ENCODE results near the gene C4BPB.

DNA sequence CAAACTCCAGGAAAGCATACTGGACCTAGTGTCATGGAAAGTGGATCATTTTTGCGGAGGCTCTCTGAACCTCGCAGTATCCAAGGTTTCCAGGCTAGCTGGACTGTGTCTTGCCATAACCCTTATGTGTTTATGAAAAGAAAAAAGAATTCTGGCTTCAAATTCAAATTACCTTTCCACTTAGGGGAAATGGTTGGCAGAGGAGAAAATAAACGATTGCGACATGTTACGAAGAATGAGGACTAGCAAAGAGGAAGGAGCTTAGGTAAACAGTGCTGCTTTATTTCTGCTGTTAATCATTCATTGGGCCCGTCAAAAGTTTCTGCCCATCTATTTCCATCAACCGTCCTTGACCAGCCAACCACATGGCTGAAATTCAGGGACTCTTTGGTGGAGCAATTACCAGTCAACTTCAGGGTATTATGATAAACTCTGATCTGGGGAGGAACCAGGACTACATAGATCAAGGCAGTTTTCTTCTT, 15.3 kb downstream of the C4BPB start, which contains the start of gene C4BPA:
- TF ChIP-seq, protein P1, sequence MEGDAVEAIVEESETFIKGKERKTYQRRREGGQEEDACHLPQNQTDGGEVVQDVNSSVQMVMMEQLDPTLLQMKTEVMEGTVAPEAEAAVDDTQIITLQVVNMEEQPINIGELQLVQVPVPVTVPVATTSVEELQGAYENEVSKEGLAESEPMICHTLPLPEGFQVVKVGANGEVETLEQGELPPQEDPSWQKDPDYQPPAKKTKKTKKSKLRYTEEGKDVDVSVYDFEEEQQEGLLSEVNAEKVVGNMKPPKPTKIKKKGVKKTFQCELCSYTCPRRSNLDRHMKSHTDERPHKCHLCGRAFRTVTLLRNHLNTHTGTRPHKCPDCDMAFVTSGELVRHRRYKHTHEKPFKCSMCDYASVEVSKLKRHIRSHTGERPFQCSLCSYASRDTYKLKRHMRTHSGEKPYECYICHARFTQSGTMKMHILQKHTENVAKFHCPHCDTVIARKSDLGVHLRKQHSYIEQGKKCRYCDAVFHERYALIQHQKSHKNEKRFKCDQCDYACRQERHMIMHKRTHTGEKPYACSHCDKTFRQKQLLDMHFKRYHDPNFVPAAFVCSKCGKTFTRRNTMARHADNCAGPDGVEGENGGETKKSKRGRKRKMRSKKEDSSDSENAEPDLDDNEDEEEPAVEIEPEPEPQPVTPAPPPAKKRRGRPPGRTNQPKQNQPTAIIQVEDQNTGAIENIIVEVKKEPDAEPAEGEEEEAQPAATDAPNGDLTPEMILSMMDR (conservative IDR thresholded peaks at IDR 0.05): no peak
- no peak for TF ChIP-seq ZFX (IDR thresholded peaks at IDR 0.05)

Data from C4-2B (cell line).